Neural cell (in vitro differentiated cells): ENCODE measurements around the gene L3MBTL2. TPM values are rescaled to one million over a fixed set of nuclear protein-coding genes. Genes with fewer than 3 reads are reported as not detected.

ENCODE experiments used
- H2AFZ ChIP-seq: fragments of 200-600, 300-800 bp; sonication (generic), shearing (Covaris generic); 2 replicates; pipeline ENCODE4 v1.6.0; 2014; ENCODE audit warnings: low read depth, mild to moderate bottlenecking, antibody characterized with exemption, low read length, moderate library complexity
- H3F3A ChIP-seq: fragments of 200-600 bp; shearing (Covaris generic); 2 replicates; pipeline ENCODE4 v1.6.1; 2016; ENCODE audit warnings: mild to moderate bottlenecking, moderate library complexity, mixed read lengths, antibody characterized with exemption, low read length; ENCODE audit not compliant: insufficient read depth, poor library complexity, severe bottlenecking
- H3K27ac ChIP-seq: fragments of 200-600, 300-800 bp; sonication (generic), shearing (Covaris generic); 2 replicates; pipeline ENCODE4 v1.5.1; 2014; ENCODE audit warnings: mild to moderate bottlenecking, low read length, moderate library complexity
- H3K27me3 ChIP-seq: fragments of 300-800, 200-600 bp; sonication (generic), shearing (Covaris generic); 2 replicates; pipeline ENCODE4 v1.6.0; 2014; ENCODE audit warnings: mild to moderate bottlenecking, low read depth, low read length, moderate library complexity; ENCODE audit not compliant: insufficient read depth
- H3K36me3 ChIP-seq: fragments of 300-800, 200-600 bp; sonication (generic), shearing (Covaris generic); 2 replicates; pipeline ENCODE4 v1.5.1; 2014; ENCODE audit warnings: mild to moderate bottlenecking, antibody characterized with exemption, low read length, moderate library complexity; ENCODE audit not compliant: insufficient read depth
- H3K4me2 ChIP-seq: fragments of 300-800, 200-600 bp; sonication (generic), shearing (Covaris generic); 2 replicates; pipeline ENCODE4 v1.6.0; 2014; ENCODE audit warnings: mild to moderate bottlenecking, low read length
- H3K4me3 ChIP-seq: fragments of 300-800, 200-600 bp; sonication (generic), shearing (Covaris generic); 2 replicates; pipeline ENCODE4 v1.5.1; 2014; ENCODE audit warnings: mild to moderate bottlenecking, low read length, moderate library complexity
- H3K79me2 ChIP-seq: fragments of 200-600 bp; shearing (Covaris generic); replicated peaks from 2 replicates; pipeline ENCODE4 v1.6.0; 2014; ENCODE audit warnings: mild to moderate bottlenecking, low read length, moderate library complexity; ENCODE audit not compliant: insufficient read depth
- H3K9ac ChIP-seq: fragments of 300-800, 200-600 bp; sonication (generic), shearing (Covaris generic); 2 replicates; pipeline ENCODE4 v1.6.1; 2016; ENCODE audit warnings: mild to moderate bottlenecking, low read length, mixed read lengths
- H3K9me2 ChIP-seq: fragments of 200-600 bp; shearing (Covaris generic); 2 replicates; pipeline ENCODE4 v1.6.1; 2016; ENCODE audit warnings: mild to moderate bottlenecking, low read length, mixed read lengths; ENCODE audit not compliant: insufficient read depth
- H3K9me3 ChIP-seq: fragments of 200-600, 300-800 bp; sonication (generic), shearing (Covaris generic); 2 replicates; pipeline ENCODE4 v1.6.1; 2016; ENCODE audit warnings: mild to moderate bottlenecking, mixed run types, low read length, moderate library complexity, mixed read lengths
- H4K20me1 ChIP-seq: fragments of 200-600 bp; shearing (Covaris generic); 2 replicates; pipeline ENCODE4 v1.6.1; 2016; ENCODE audit warnings: mild to moderate bottlenecking, mixed run types; ENCODE audit not compliant: insufficient read depth
- EP300 ChIP-seq: fragments of 450-650 bp; conservative IDR thresholded peaks from 2 replicates; pipeline ENCODE4 v1.6.1; 2014; ENCODE audit warnings: antibody characterized with exemption, mild to moderate bottlenecking, moderate library complexity; ENCODE audit not compliant: poor library complexity, severe bottlenecking
- EZH2 ChIP-seq: fragments of 200-600, 300-800 bp; shearing (Covaris generic), sonication (generic); IDR thresholded peaks from 2 replicates; pipeline ENCODE4 v1.6.1; 2014; ENCODE audit warnings: antibody characterized with exemption, low read length, borderline replicate concordance, mild to moderate bottlenecking; ENCODE audit not compliant: insufficient read depth, poor library complexity, severe bottlenecking
- MXI1 ChIP-seq: fragments of 450-650 bp; conservative IDR thresholded peaks from 2 replicates; pipeline ENCODE4 v1.6.1; 2014; ENCODE audit warnings: antibody characterized with exemption, mild to moderate bottlenecking; ENCODE audit not compliant: poor library complexity, severe bottlenecking
- POLR2AphosphoS5 ChIP-seq: IDR thresholded peaks from 2 replicates; pipeline ENCODE4 v1.6.1; 2012
- RAD21 ChIP-seq: fragments of 450-650 bp; conservative IDR thresholded peaks from 2 replicates; pipeline ENCODE4 v1.6.1; 2014; ENCODE audit warnings: antibody characterized with exemption, mild to moderate bottlenecking, moderate library complexity
- SMC3 ChIP-seq: fragments of 450-650 bp; conservative IDR thresholded peaks from 2 replicates; pipeline ENCODE4 v1.6.1; 2014; ENCODE audit warnings: antibody characterized with exemption, mild to moderate bottlenecking, moderate library complexity; ENCODE audit not compliant: poor library complexity
- TAF1 ChIP-seq: IDR thresholded peaks from 2 replicates; pipeline ENCODE4 v1.6.1; 2012; ENCODE audit warnings: low read depth
- polyA plus RNA-seq: library from polyadenylated mRNA; depleted of rRNA; stranded (reverse); fragments of >200 nt; gene quantifications from 2 replicates; pipeline ENCODE4 v1.2.3, GENCODE V29; 2014
- TF ChIP-seq, protein P1 (sequence below): IDR thresholded peaks from 2 replicates; pipeline ENCODE4 v1.6.1; 2012; ENCODE audit warnings: borderline replicate concordance
- TF ChIP-seq, protein P2 (sequence below): fragments of 450-650 bp; IDR thresholded peaks from 2 replicates; pipeline ENCODE4 v1.5.1; 2014; ENCODE audit warnings: antibody characterized with exemption, mild to moderate bottlenecking, moderate library complexity; ENCODE audit not compliant: poor library complexity, severe bottlenecking

The L3MBTL2 gene
- polyA plus RNA-seq, 1 donor from 2014 or later: 32.5 TPM

DNA sequence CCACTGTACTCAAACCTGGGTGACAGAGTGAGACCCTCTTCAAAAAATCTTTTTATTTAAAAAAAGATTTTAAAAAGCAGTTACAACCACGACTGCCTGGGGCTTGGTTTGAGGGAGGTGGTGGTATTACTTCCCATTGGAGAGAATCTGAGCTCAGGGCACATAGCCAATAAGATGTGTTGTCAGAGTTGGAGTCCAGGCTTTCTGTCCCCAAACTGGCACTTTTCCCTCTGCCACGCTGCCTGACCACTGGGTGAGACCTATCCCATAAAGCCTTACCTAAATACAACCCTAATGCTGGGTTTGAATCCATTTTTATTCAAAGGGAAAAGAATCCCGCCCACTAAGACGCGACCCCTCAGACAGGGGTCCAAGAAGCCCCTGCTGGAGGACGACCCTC is 24.1 kb downstream of the L3MBTL2 start:
- Histone ChIP-seq H3K4me2 (no peak overlapping the region), H3K9me3 (no peaks in the 10 kb centered on the region), H3K36me3 (no peaks in the 10 kb centered on the region), H3K9ac (no peak overlapping the region), H4K20me1 (no peaks in the 10 kb centered on the region), H3K9me2 (no peaks in the 10 kb centered on the region), H3K27ac (no peak overlapping the region), H3K27me3 (no peaks in the 10 kb centered on the region), H3K4me3 (no peak overlapping the region), H2AFZ (no peak overlapping the region), H3K79me2 (no peaks in the 10 kb centered on the region), H3F3A (no peaks in the 10 kb centered on the region)
- TF ChIP-seq EZH2 (no peak), MXI1 (no peak), SMC3 (no peak), POLR2AphosphoS5 (no peak), RAD21 (no peak), TAF1 (no peak), EP300 (no peak)
- TF ChIP-seq, protein P1, sequence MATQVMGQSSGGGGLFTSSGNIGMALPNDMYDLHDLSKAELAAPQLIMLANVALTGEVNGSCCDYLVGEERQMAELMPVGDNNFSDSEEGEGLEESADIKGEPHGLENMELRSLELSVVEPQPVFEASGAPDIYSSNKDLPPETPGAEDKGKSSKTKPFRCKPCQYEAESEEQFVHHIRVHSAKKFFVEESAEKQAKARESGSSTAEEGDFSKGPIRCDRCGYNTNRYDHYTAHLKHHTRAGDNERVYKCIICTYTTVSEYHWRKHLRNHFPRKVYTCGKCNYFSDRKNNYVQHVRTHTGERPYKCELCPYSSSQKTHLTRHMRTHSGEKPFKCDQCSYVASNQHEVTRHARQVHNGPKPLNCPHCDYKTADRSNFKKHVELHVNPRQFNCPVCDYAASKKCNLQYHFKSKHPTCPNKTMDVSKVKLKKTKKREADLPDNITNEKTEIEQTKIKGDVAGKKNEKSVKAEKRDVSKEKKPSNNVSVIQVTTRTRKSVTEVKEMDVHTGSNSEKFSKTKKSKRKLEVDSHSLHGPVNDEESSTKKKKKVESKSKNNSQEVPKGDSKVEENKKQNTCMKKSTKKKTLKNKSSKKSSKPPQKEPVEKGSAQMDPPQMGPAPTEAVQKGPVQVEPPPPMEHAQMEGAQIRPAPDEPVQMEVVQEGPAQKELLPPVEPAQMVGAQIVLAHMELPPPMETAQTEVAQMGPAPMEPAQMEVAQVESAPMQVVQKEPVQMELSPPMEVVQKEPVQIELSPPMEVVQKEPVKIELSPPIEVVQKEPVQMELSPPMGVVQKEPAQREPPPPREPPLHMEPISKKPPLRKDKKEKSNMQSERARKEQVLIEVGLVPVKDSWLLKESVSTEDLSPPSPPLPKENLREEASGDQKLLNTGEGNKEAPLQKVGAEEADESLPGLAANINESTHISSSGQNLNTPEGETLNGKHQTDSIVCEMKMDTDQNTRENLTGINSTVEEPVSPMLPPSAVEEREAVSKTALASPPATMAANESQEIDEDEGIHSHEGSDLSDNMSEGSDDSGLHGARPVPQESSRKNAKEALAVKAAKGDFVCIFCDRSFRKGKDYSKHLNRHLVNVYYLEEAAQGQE: no peak
- TF ChIP-seq, protein P2, sequence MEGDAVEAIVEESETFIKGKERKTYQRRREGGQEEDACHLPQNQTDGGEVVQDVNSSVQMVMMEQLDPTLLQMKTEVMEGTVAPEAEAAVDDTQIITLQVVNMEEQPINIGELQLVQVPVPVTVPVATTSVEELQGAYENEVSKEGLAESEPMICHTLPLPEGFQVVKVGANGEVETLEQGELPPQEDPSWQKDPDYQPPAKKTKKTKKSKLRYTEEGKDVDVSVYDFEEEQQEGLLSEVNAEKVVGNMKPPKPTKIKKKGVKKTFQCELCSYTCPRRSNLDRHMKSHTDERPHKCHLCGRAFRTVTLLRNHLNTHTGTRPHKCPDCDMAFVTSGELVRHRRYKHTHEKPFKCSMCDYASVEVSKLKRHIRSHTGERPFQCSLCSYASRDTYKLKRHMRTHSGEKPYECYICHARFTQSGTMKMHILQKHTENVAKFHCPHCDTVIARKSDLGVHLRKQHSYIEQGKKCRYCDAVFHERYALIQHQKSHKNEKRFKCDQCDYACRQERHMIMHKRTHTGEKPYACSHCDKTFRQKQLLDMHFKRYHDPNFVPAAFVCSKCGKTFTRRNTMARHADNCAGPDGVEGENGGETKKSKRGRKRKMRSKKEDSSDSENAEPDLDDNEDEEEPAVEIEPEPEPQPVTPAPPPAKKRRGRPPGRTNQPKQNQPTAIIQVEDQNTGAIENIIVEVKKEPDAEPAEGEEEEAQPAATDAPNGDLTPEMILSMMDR: no peak

DNA sequence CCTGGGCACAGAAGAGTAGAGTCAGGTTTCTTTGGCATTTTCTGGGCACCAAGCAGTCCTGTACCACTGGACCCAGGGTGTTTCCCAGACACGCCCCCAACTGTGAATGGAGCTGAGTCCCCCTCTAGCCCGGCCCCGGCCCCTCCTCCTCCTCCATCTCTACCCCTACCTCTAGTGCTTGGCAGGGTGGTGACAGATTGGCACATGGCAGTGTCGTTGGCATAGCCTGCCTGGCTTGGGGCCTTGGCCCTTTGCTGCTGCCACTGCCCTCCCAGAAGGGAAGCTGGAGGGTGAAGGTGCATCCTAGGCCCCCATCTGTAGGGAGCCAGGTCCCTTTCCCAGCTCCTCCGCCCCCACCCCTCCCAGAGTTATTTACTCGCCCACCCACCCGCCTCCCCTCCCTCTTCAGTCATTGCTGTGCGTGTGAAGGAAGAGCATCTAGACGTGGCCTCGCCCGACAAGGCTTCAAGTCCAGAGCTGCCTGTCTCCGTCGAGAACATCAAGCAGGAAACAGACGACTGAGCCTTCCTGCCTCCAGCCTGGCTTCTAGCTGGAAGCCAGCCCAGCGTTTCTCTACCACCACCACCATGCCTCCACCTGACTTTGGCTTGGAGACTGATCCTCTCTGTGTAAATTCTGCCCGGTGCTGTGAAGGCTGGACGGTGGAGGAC is 24.8 kb downstream of the L3MBTL2 start:
- Histone ChIP-seq H4K20me1 (no peaks in the 10 kb centered on the region), H3K4me3 (no peak overlapping the region), H3K79me2 (no peaks in the 10 kb centered on the region), H3K27me3 (no peaks in the 10 kb centered on the region), H3K9ac (no peak overlapping the region), H3F3A (no peaks in the 10 kb centered on the region), H3K27ac (no peak overlapping the region), H3K9me3 (no peaks in the 10 kb centered on the region), H3K36me3 (no peaks in the 10 kb centered on the region), H3K4me2 (no peak overlapping the region), H3K9me2 (no peaks in the 10 kb centered on the region), H2AFZ (no peak overlapping the region)
- TF ChIP-seq, protein P2: no peak
- TF ChIP-seq SMC3: no peak
- TF ChIP-seq POLR2AphosphoS5: no peak
- no peak for TF ChIP-seq RAD21
- TF ChIP-seq, protein P1: no peak
- TF ChIP-seq EP300: no peak
- TF ChIP-seq EZH2: no peak
- TF ChIP-seq TAF1: no peak
- no peak for TF ChIP-seq MXI1
